Measurements from ENCODE around the gene CDC20B. TPM values are rescaled to one million over a fixed set of nuclear protein-coding genes. Genes with fewer than 3 reads are reported as not detected.

The CDC20B gene
- polyA plus RNA-seq, 1 of the 3 experiments (the other 2 are of a cell fraction) = 0.03 TPM

DNA sequence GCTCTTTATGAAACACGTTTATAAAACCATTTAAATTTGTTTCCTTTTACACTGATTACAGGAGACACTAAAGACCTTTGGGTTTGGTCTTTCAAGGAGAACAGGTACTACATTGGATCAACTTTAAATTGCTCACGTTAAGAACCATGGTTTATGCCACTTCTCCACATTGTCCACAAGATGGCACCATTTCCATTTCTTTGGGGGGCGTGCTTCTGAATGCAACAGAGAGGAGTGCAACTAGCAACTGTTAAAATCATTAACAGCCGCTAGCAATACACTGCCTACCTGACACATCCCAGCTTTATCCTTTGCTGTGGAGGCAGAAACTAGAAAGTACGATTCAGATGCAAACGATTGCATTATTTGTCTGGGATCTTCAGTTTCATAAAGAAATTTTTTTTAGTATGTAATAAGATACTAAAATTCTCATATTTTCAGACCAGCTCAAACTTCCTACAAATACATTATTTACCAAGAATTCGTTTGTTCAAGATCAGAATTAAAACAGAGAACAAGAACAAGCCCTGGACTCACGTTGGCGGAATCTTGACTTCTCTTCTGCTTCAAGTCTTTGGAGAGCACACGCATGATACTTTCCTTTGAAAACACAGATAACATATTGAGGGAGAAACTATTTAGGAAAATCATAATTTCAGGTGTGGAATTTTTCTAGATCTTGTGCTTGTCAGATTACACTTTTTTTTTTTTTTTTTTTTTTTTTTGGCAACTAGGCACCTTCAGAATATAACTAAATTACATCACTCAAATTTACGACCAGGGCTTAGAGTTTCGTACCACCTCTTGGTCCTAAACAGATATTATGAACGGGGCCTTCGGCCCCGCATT, 702 bp downstream of the CDC20B start:
- Histone ChIP-seq H3K36me3 (replicated peaks in 1 of 2; ENCODE audit: control insufficient read depth in 1 of 2, insufficient read depth in 2 of 2, low read length in 1 of 2) (no peaks in the 10 kb centered on the region), H3F3A (replicated peaks; ENCODE audit: insufficient read depth) (peaks cover 25% of the 10 kb centered on the region), H3K9me3 (no peaks in the 10 kb centered on the region), H3K9ac (no peak overlapping the region), H4K20me1 (ENCODE audit: insufficient read depth) (no peaks in the 10 kb centered on the region; the same call in 1 of the 2 replicates), H3K27ac (ENCODE audit: low read depth in 2 of 2, low read length in 1 of 2) (no peak overlapping the region), H2AFZ (ENCODE audit: low read depth) (peak overlapping the region; percentile 80; the same call in 1 of the 2 replicates), H3K9me2 (no peaks in the 10 kb centered on the region), H3K4me3 (ENCODE audit: low read depth in 2 of 2, low read length in 1 of 2) (peak overlapping the region; percentile 51 to 59), H3K4me2 (peak overlapping the region; percentile 98), H3K4me1 (ENCODE audit: control insufficient read depth in 1 of 2, insufficient read depth in 2 of 2, low read depth in 1 of 2, low read length in 1 of 2) (peaks cover 3 to 13% of the 10 kb centered on the region in 2 experiments; a peak in 3 of 4 replicates), H3K79me2 (ENCODE audit: insufficient read depth) (no peaks in the 10 kb centered on the region), H3K27me3 (ENCODE audit: insufficient read depth) (peaks cover 37% of the 10 kb centered on the region)
- WGBS (ENCODE audit: low lambda C conversion rate) = 5% methylated on average over 15 of the region's 15 CpGs
- ChIA-PET CTCF (interaction anchor here (0.6 to 2.3 kb wide), 13 partner anchors 10 to 655 kb away, joined by 3 to 11 read pairs (median 4); partner anchors contain the start of genes GPX8 and SNX18), POLR2A (no interaction called here)
- DNase-seq = peak; percentile 79
- TF ChIP-seq SMC3 (IDR thresholded peaks at IDR 0.05; ENCODE audit: low read depth, low read length) (peak; percentile 72), RAD21 (IDR thresholded peaks at IDR 0.05; ENCODE audit: low read length) (peak; percentile 91), SIN3A (IDR thresholded peaks at IDR 0.05; ENCODE audit: borderline replicate concordance, low read depth, low read length) (no peak)
- TF ChIP-seq, protein P1, sequence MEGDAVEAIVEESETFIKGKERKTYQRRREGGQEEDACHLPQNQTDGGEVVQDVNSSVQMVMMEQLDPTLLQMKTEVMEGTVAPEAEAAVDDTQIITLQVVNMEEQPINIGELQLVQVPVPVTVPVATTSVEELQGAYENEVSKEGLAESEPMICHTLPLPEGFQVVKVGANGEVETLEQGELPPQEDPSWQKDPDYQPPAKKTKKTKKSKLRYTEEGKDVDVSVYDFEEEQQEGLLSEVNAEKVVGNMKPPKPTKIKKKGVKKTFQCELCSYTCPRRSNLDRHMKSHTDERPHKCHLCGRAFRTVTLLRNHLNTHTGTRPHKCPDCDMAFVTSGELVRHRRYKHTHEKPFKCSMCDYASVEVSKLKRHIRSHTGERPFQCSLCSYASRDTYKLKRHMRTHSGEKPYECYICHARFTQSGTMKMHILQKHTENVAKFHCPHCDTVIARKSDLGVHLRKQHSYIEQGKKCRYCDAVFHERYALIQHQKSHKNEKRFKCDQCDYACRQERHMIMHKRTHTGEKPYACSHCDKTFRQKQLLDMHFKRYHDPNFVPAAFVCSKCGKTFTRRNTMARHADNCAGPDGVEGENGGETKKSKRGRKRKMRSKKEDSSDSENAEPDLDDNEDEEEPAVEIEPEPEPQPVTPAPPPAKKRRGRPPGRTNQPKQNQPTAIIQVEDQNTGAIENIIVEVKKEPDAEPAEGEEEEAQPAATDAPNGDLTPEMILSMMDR (IDR thresholded peaks at IDR 0.05) = peak; percentile 86

DNA sequence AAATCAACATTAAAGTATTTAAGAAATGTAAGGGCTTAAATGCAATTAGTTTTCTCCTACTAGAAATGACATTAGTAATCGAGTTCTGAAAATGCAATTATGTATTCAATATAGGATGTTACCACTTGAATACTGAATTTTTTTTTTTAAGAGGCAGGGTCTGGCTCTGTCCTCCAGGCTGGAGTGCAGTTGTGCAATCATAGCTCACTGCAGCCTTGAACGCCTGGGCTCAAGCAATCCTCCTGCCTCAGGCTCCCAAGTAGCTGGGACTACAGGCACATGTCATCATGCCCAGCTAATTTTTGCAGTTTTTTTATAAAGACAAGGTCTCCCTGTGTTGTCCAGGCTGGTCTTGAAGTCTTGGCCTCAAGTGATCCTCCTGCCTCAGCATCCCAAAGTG, 1.5 kb downstream of the CDC20B start:
- no peak for TF ChIP-seq GATA2 (CRISPR knock-in tag; IDR thresholded peaks at IDR 0.05)
- TF ChIP-seq, protein P2, sequence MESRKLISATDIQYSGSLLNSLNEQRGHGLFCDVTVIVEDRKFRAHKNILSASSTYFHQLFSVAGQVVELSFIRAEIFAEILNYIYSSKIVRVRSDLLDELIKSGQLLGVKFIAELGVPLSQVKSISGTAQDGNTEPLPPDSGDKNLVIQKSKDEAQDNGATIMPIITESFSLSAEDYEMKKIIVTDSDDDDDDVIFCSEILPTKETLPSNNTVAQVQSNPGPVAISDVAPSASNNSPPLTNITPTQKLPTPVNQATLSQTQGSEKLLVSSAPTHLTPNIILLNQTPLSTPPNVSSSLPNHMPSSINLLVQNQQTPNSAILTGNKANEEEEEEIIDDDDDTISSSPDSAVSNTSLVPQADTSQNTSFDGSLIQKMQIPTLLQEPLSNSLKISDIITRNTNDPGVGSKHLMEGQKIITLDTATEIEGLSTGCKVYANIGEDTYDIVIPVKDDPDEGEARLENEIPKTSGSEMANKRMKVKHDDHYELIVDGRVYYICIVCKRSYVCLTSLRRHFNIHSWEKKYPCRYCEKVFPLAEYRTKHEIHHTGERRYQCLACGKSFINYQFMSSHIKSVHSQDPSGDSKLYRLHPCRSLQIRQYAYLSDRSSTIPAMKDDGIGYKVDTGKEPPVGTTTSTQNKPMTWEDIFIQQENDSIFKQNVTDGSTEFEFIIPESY (IDR thresholded peaks at IDR 0.05; ENCODE audit: borderline replicate concordance, low read depth) = no peak
- no peak for TF ChIP-seq YY1 (IDR thresholded peaks at IDR 0.05; ENCODE audit: low read depth)
- TF ChIP-seq, protein P3, sequence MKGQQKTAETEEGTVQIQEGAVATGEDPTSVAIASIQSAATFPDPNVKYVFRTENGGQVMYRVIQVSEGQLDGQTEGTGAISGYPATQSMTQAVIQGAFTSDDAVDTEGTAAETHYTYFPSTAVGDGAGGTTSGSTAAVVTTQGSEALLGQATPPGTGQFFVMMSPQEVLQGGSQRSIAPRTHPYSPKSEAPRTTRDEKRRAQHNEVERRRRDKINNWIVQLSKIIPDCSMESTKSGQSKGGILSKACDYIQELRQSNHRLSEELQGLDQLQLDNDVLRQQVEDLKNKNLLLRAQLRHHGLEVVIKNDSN (IDR thresholded peaks at IDR 0.05; ENCODE audit: borderline replicate concordance, low read depth) = no peak
- no peak for TF ChIP-seq ELF1 (IDR thresholded peaks at IDR 0.05)
- TF ChIP-seq FOXJ3 (CRISPR knock-in tag; IDR thresholded peaks at IDR 0.05) = no peak
- no peak for TF ChIP-seq RFX5 (IDR thresholded peaks at IDR 0.05; ENCODE audit: low read length)
- TF ChIP-seq TCF12 (IDR thresholded peaks at IDR 0.05) = no peak
- TF ChIP-seq, protein P1 (IDR thresholded peaks at IDR 0.05) = no peak
- no peak for TF ChIP-seq POLR2AphosphoS5 (IDR thresholded peaks at IDR 0.05; ENCODE audit: low read depth, low read length)
- TF ChIP-seq, protein P4, sequence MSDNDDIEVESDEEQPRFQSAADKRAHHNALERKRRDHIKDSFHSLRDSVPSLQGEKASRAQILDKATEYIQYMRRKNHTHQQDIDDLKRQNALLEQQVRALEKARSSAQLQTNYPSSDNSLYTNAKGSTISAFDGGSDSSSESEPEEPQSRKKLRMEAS (IDR thresholded peaks at IDR 0.05; ENCODE audit: low read depth) = no peak
- no peak for TF ChIP-seq MXI1 (IDR thresholded peaks at IDR 0.05; ENCODE audit: low read depth, low read length)
- TF ChIP-seq MEF2A (IDR thresholded peaks at IDR 0.05; ENCODE audit: borderline replicate concordance, low read depth) = no peak
- no peak for TF ChIP-seq NRF1 (IDR thresholded peaks at IDR 0.05; ENCODE audit: low read depth, low read length)
- no peak for TF ChIP-seq TAF1 (IDR thresholded peaks at IDR 0.05; ENCODE audit: borderline replicate concordance, low read depth, low read length)
- TF ChIP-seq RXRA (IDR thresholded peaks at IDR 0.05; ENCODE audit: borderline replicate concordance, low read depth) = no peak
- no peak for TF ChIP-seq FOSL2 (IDR thresholded peaks at IDR 0.05; ENCODE audit: borderline replicate concordance, low read depth)
- H3K9me3 ChIP-seq = no peaks in the 10 kb centered on the region
- H3K79me2 ChIP-seq (ENCODE audit: insufficient read depth) = no peaks in the 10 kb centered on the region
- POLR2A ChIA-PET = no interaction called here
- no peaks in the 10 kb centered on the region; the same call in 1 of the 2 replicates for H4K20me1 ChIP-seq (ENCODE audit: insufficient read depth)
- CTCF ChIA-PET = interaction anchor here (0.6 to 2.3 kb wide), 8 partner anchors 9 to 521 kb away, joined by 3 to 11 read pairs (median 4); partner anchors contain the start of gene GPX8
- peaks cover 26% of the 10 kb centered on the region for H3F3A ChIP-seq (replicated peaks; ENCODE audit: insufficient read depth)
- peaks cover 0 to under 1% of the 10 kb centered on the region in 2 experiments for H3K36me3 ChIP-seq (replicated peaks in 1 of 2; ENCODE audit: control insufficient read depth in 1 of 2, insufficient read depth in 2 of 2, low read length in 1 of 2)
- 0% methylated on average over 2 of the region's 2 CpGs for WGBS (ENCODE audit: low lambda C conversion rate)
- H3K4me2 ChIP-seq = no peak overlapping the region
- H3K9me2 ChIP-seq = no peaks in the 10 kb centered on the region
- DNase-seq = no peak
- peaks cover 30% of the 10 kb centered on the region for H3K27me3 ChIP-seq (ENCODE audit: insufficient read depth)
- H3K4me1 ChIP-seq (ENCODE audit: control insufficient read depth in 1 of 2, insufficient read depth in 2 of 2, low read depth in 1 of 2, low read length in 1 of 2) = peaks cover 3 to 13% of the 10 kb centered on the region in 2 experiments; a peak in 3 of 4 replicates
- H3K9ac ChIP-seq = no peak overlapping the region
- no peak overlapping the region for H2AFZ ChIP-seq (ENCODE audit: low read depth)
- H3K27ac ChIP-seq (ENCODE audit: low read depth in 2 of 2, low read length in 1 of 2) = no peak overlapping the region
- H3K4me3 ChIP-seq (ENCODE audit: low read depth in 2 of 2, low read length in 1 of 2) = no peak overlapping the region

Data from SK-N-SH (cell line).